HG02852 (cell line): ENCODE results near the gene PAQR5.
"Not testable (repeated sequence)": the region's sequence is repeated elsewhere in the genome, so short reads cannot be mapped to it uniquely, and the experiment has no call there.

Experiments
- ATAC-seq: cut with Tn5 transposase; IDR thresholded peaks from one replicate; pipeline ENCODE4 v1.9.1; 2021; ENCODE audit warnings: mild to moderate bottlenecking, moderate library complexity; ENCODE audit not compliant: unreplicated experiment

Gene PAQR5

GRCh38 chr15:69298697-69299441 is at the start of gene PAQR5:
PAQR5 (plus strand) TSS chr15:69298912; CDS start chr15:69360081, 61,169 bp downstream.
- ATAC-seq = no peak

GRCh38 chr15:69253156-69253555 is 45.6 kb upstream of the PAQR5 start:
- ATAC-seq = no peak

- ATAC-seq = no peak
Observed at GRCh38 chr15:69265347-69265955, 33.3 kb upstream of the PAQR5 start.

- no peak for ATAC-seq
Observed at GRCh38 chr15:69271217-69271616, 27.5 kb upstream of the PAQR5 start.

- no peak for ATAC-seq
Observed at GRCh38 chr15:69272139-69272538, 26.6 kb upstream of the PAQR5 start.

GRCh38 chr15:69272891-69273290 is 25.8 kb upstream of the PAQR5 start:
- ATAC-seq = no peak

GRCh38 chr15:69275074-69275670 is 23.5 kb upstream of the PAQR5 start:
- no peak for ATAC-seq

GRCh38 chr15:69275933-69276560 is 22.7 kb upstream of the PAQR5 start:
- ATAC-seq = no peak

GRCh38 chr15:69277316-69277715 is 21.4 kb upstream of the PAQR5 start:
- ATAC-seq = no peak

- ATAC-seq = no peak
Observed at GRCh38 chr15:69279636-69280035, 19.1 kb upstream of the PAQR5 start.

GRCh38 chr15:69280783-69281182 is 17.9 kb upstream of the PAQR5 start:
- ATAC-seq = no peak

- no peak for ATAC-seq
Observed at GRCh38 chr15:69282104-69282743, 16.5 kb upstream of the PAQR5 start.

- no peak for ATAC-seq
Observed at GRCh38 chr15:69285834-69286233, 12.9 kb upstream of the PAQR5 start.

- ATAC-seq = no peak
Observed at GRCh38 chr15:69288011-69288410, 10.7 kb upstream of the PAQR5 start.

- ATAC-seq = no peak
Observed at GRCh38 chr15:69288531-69289341, 10.0 kb upstream of the PAQR5 start.

GRCh38 chr15:69289342-69290146 is 9.2 kb upstream of the PAQR5 start:
- no peak for ATAC-seq

GRCh38 chr15:69290346-69291164 is 8.2 kb upstream of the PAQR5 start:
- no peak for ATAC-seq

- not testable (repeated sequence) for ATAC-seq
Observed at GRCh38 chr15:69291651-69292050, 7.1 kb upstream of the PAQR5 start.
